GM12878 (cell line): ENCODE measurements around the gene ZNF48. TPM values are rescaled to one million over a fixed set of nuclear protein-coding genes. Genes with fewer than 3 reads are reported as not detected.

ENCODE experiments used
- BACH1 ChIP-seq: fragments of 450-650 bp; IDR thresholded peaks from 2 replicates; pipeline ENCODE4 v1.6.1; 2017; ENCODE audit warnings: mild to moderate bottlenecking, borderline replicate concordance
- CBX3 ChIP-seq: fragments of 200-600 bp; sonication (generic); IDR thresholded peaks from 2 replicates; pipeline ENCODE4 v1.6.1; 2016; ENCODE audit warnings: low read depth, borderline replicate concordance
- CHD2 ChIP-seq: IDR thresholded peaks from 2 replicates; pipeline ENCODE4 v1.6.1; 2011; ENCODE audit warnings: low read depth, low read length, improper control_type of control experiment, borderline replicate concordance
- CREB1 ChIP-seq: IDR thresholded peaks from 2 replicates; pipeline ENCODE4 v1.6.1; 2012; ENCODE audit warnings: low read depth, mild to moderate bottlenecking, inconsistent platforms
- DPF2 ChIP-seq: fragments of 450-650 bp; IDR thresholded peaks from 2 replicates; pipeline ENCODE4 v1.6.1; 2017; ENCODE audit warnings: mild to moderate bottlenecking
- EGR1 ChIP-seq, 2 experiments: IDR thresholded peaks; 1 replicate in 1 of 2; 2 replicates in 1 of 2; pipeline ENCODE4 v1.6.1; 2011 to 2012; ENCODE audit warnings: low read depth in 2 of 2, low read length in 2 of 2, borderline replicate concordance in 1 of 2, mild to moderate bottlenecking in 1 of 2, moderate library complexity in 1 of 2
- EP300 ChIP-seq, 2 experiments: fragments of 150-350 bp in 1 of 2; IDR thresholded peaks; 2 replicates each; pipeline ENCODE4 v1.6.1; 2011 to 2012; ENCODE audit warnings: low read depth in 2 of 2, low read length in 2 of 2, borderline replicate concordance in 1 of 2, improper control_type of control experiment in 1 of 2, inconsistent platforms in 1 of 2; ENCODE audit not compliant: control insufficient read depth in 1 of 2
- GABPA ChIP-seq: IDR thresholded peaks from 2 replicates; pipeline ENCODE4 v1.6.1; 2014; ENCODE audit warnings: antibody characterized with exemption, low read depth, mild to moderate bottlenecking, inconsistent platforms
- IKZF1 ChIP-seq: fragments of 450-650 bp; conservative IDR thresholded peaks from 2 replicates; pipeline ENCODE4 v1.6.1; 2017; ENCODE audit warnings: antibody characterized with exemption, mild to moderate bottlenecking
- JUND ChIP-seq: IDR thresholded peaks from 2 replicates; pipeline ENCODE4 v1.6.1; 2012; ENCODE audit warnings: low read depth, mild to moderate bottlenecking, low read length, improper control_type of control experiment, moderate library complexity
- PAX5 ChIP-seq: IDR thresholded peaks from 2 replicates; pipeline ENCODE4 v1.6.1; 2011; ENCODE audit warnings: low read depth, low read length, borderline replicate concordance
- PML ChIP-seq: IDR thresholded peaks from 2 replicates; pipeline ENCODE4 v1.6.1; 2012; ENCODE audit warnings: low read length, inconsistent platforms
- POLR2AphosphoS2 ChIP-seq: IDR thresholded peaks from 2 replicates; pipeline ENCODE4 v1.6.1; 2011; ENCODE audit warnings: low read depth, mild to moderate bottlenecking, low read length, improper control_type of control experiment, moderate library complexity
- RELA ChIP-seq: fragments of 450-650 bp; IDR thresholded peaks from 2 replicates; pipeline ENCODE4 v1.8.0; 2014; ENCODE audit warnings: borderline replicate concordance; ENCODE audit not compliant: partially characterized antibody
- RFX5 ChIP-seq: IDR thresholded peaks from 2 replicates; pipeline ENCODE4 v1.6.1; 2011; ENCODE audit warnings: low read depth, low read length, improper control_type of control experiment
- SIN3A ChIP-seq: IDR thresholded peaks from 2 replicates; pipeline ENCODE4 v1.6.1; 2012; ENCODE audit warnings: low read depth, low read length, improper control_type of control experiment
- SMARCA5 ChIP-seq: fragments of 450-650 bp; IDR thresholded peaks from 2 replicates; pipeline ENCODE4 v1.6.1; 2017; ENCODE audit warnings: mild to moderate bottlenecking
- SREBF1 ChIP-seq: IDR thresholded peaks from 2 replicates; pipeline ENCODE4 v1.6.1; 2012; ENCODE audit warnings: mild to moderate bottlenecking, low read length
- SUPT20H ChIP-seq: IDR thresholded peaks from 2 replicates; pipeline ENCODE4 v1.6.1; 2011; ENCODE audit warnings: low read depth, mild to moderate bottlenecking, low read length, moderate library complexity, borderline replicate concordance; ENCODE audit not compliant: control insufficient read depth
- ZSCAN29 ChIP-seq: fragments of 450-650 bp; IDR thresholded peaks from 2 replicates; pipeline ENCODE4 v1.6.1; 2017; ENCODE audit warnings: mild to moderate bottlenecking, moderate library complexity
- polyA plus RNA-seq, 11 experiments: library from polyadenylated mRNA; depleted of rRNA in 4 of 11; unstranded in 6 of 11; stranded (reverse) in 5 of 11; fragments of >200 nt; fragmentation: Nextera tagmentation in 4 of 11; fragmentation: Illumina TruSeq in 1 of 11; extraction: Ambion mirVana in 4 of 11; extraction: Trizol in 1 of 11; gene quantifications; 1 replicate in 1 of 11; 2 replicates in 10 of 11; pipeline versions ENCODE4 v1.2.1 to v1.2.3, GENCODE V29; 2011 to 2016; ENCODE audit warnings: inconsistent platforms in 2 of 11, missing spikeins in 2 of 11, low read depth in 1 of 11
- total RNA-seq, 4 experiments: library from RNA; depleted of rRNA in 3 of 4; stranded (reverse); fragments of >200 nt in 3 of 4; fragmentation: Illumina TruSeq in 1 of 4; extraction: Trizol in 1 of 4; gene quantifications; 2 replicates each; pipeline versions ENCODE4 v1.2.1 to v1.2.3, GENCODE V29; 2013 to 2021
- TF ChIP-seq, protein P1 (sequence below): IDR thresholded peaks from 2 replicates; pipeline ENCODE4 v1.6.1; 2012; ENCODE audit warnings: low read depth, low read length, improper control_type of control experiment
- TF ChIP-seq, protein P2 (sequence below): fragments of 450-650 bp; conservative IDR thresholded peaks from 2 replicates; pipeline ENCODE4 v1.6.1; 2017; ENCODE audit warnings: mild to moderate bottlenecking, moderate library complexity
- TF ChIP-seq, protein P3 (sequence below): fragments of 450-650 bp; formaldehyde crosslinking; IDR thresholded peaks from 2 replicates; pipeline ENCODE4 v1.5.0; 2022; ENCODE audit warnings: mild to moderate bottlenecking, missing genetic modification characterization
- TF ChIP-seq, protein P4 (sequence below): IDR thresholded peaks from 2 replicates; pipeline ENCODE4 v1.6.1; 2011; ENCODE audit warnings: borderline replicate concordance, low read depth, mild to moderate bottlenecking, moderate library complexity, low read length; ENCODE audit not compliant: insufficient read depth, poor library complexity, severe bottlenecking

The ZNF48 gene
- total and polyA plus RNA-seq, 10 of the 15 experiments (the other 5 are each of a cell fraction or from before 2014, with no cell fraction given), result 0.14 to 12.0 (median 4.2) TPM

DNA sequence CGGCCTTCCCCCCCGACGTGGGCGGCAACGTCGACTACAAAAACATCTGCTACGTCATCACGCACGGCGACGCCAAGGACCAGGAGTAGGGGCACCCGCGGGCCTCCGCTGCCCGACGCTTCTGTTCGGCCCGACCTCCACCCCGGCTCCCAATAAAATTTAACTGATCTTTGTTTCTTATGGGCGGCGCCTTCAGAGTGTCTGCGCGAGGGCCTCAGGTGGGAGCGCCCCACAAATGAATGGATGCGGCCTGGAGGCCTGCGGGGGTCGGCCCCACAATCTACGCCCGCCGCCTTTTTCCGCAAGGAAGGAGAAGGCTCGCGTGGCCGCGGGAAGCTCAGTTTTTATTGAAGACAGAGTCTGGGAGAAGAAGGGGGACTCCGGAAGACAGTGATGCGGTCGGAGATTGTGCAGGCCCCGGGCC, 17.4 kb upstream of the ZNF48 start (continued):
- TF ChIP-seq, protein P1, sequence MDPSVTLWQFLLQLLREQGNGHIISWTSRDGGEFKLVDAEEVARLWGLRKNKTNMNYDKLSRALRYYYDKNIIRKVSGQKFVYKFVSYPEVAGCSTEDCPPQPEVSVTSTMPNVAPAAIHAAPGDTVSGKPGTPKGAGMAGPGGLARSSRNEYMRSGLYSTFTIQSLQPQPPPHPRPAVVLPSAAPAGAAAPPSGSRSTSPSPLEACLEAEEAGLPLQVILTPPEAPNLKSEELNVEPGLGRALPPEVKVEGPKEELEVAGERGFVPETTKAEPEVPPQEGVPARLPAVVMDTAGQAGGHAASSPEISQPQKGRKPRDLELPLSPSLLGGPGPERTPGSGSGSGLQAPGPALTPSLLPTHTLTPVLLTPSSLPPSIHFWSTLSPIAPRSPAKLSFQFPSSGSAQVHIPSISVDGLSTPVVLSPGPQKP, result no peak
- TF ChIP-seq JUND (no peak), SREBF1 (no peak), EGR1 (IDR thresholded peaks at IDR 0.05; ENCODE audit: borderline replicate concordance in 1 of 2, low read depth in 2 of 2, low read length in 2 of 2) (peak in 1 of 2 experiments; percentile 91; a peak in 1 of 3 replicates), CHD2 (no peak), SMARCA5 (peak; percentile 85), RELA (peak; percentile 30), GABPA (no peak), POLR2AphosphoS2 (peak; percentile 73; the same call in 1 of the 2 replicates), EP300 (IDR thresholded peaks at IDR 0.05; ENCODE audit: borderline replicate concordance in 1 of 2, control insufficient read depth in 1 of 2, low read depth in 2 of 2, low read length in 2 of 2) (0 out of 4 replicates have a peak, but pooled peaks of 1 of the 2 experiments have one; percentile 5), SUPT20H (no peak), CREB1 (peak; percentile 93), BACH1 (no peak), ZSCAN29 (no peak), DPF2 (peak; percentile 72), IKZF1 (peak; percentile 55), PML (0 out of 2 replicates have a peak, but pooled peaks have one; percentile 17), SIN3A (peak; percentile 37; the same call in 1 of the 2 replicates), PAX5 (no peak), CBX3 (no peak), RFX5 (no peak)
- TF ChIP-seq, protein P2, sequence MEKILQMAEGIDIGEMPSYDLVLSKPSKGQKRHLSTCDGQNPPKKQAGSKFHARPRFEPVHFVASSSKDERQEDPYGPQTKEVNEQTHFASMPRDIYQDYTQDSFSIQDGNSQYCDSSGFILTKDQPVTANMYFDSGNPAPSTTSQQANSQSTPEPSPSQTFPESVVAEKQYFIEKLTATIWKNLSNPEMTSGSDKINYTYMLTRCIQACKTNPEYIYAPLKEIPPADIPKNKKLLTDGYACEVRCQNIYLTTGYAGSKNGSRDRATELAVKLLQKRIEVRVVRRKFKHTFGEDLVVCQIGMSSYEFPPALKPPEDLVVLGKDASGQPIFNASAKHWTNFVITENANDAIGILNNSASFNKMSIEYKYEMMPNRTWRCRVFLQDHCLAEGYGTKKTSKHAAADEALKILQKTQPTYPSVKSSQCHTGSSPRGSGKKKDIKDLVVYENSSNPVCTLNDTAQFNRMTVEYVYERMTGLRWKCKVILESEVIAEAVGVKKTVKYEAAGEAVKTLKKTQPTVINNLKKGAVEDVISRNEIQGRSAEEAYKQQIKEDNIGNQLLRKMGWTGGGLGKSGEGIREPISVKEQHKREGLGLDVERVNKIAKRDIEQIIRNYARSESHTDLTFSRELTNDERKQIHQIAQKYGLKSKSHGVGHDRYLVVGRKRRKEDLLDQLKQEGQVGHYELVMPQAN, result peak; percentile 68
- TF ChIP-seq, protein P3, sequence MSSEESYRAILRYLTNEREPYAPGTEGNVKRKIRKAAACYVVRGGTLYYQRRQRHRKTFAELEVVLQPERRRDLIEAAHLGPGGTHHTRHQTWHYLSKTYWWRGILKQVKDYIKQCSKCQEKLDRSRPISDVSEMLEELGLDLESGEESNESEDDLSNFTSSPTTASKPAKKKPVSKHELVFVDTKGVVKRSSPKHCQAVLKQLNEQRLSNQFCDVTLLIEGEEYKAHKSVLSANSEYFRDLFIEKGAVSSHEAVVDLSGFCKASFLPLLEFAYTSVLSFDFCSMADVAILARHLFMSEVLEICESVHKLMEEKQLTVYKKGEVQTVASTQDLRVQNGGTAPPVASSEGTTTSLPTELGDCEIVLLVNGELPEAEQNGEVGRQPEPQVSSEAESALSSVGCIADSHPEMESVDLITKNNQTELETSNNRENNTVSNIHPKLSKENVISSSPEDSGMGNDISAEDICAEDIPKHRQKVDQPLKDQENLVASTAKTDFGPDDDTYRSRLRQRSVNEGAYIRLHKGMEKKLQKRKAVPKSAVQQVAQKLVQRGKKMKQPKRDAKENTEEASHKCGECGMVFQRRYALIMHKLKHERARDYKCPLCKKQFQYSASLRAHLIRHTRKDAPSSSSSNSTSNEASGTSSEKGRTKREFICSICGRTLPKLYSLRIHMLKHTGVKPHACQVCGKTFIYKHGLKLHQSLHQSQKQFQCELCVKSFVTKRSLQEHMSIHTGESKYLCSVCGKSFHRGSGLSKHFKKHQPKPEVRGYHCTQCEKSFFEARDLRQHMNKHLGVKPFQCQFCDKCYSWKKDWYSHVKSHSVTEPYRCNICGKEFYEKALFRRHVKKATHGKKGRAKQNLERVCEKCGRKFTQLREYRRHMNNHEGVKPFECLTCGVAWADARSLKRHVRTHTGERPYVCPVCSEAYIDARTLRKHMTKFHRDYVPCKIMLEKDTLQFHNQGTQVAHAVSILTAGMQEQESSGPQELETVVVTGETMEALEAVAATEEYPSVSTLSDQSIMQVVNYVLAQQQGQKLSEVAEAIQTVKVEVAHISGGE (CRISPR knock-in tag), result no peak
- TF ChIP-seq, protein P4, sequence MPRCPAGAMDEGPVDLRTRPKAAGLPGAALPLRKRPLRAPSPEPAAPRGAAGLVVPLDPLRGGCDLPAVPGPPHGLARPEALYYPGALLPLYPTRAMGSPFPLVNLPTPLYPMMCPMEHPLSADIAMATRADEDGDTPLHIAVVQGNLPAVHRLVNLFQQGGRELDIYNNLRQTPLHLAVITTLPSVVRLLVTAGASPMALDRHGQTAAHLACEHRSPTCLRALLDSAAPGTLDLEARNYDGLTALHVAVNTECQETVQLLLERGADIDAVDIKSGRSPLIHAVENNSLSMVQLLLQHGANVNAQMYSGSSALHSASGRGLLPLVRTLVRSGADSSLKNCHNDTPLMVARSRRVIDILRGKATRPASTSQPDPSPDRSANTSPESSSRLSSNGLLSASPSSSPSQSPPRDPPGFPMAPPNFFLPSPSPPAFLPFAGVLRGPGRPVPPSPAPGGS, result no peak
